K562 (cell line): ENCODE results near the gene SOCS3. TPM values are rescaled to one million over a fixed set of nuclear protein-coding genes. Genes with fewer than 3 reads are reported as not detected.

Experiments used
- ATAC-seq: fragments of 200-7000 bp; cut with Tn5 transposase; 3 replicates; pipeline ENCODE4 v1.9.1; 2020; ENCODE audit warnings: moderate library complexity
- BruUV-seq: library from RNA; stranded (reverse); fragments of 400-500 nt; replicated peaks from 2 replicates; lab custom pipeline; 2021; lab: Mats Ljungman, UMichigan
- CTCF ChIA-PET: fragments of 300-600 bp; formaldehyde crosslinking; extraction: SDS; loops from one replicate; lab custom pipeline; 2021; ENCODE audit warnings: low intra/inter-chr PET ratio; lab: Yijun Ruan, JAX
- POLR2A ChIA-PET: fragments of 300-600, 350-650 bp; sonication (Branson Sonifier 250); formaldehyde crosslinking; extraction: SDS; loops from one replicate; lab custom pipeline; 2021; ENCODE audit warnings: antibody characterized with exemption, inconsistent platforms; lab: Yijun Ruan, JAX
- DNase-seq, 4 experiments: peaks; one replicate each; pipeline versions ENCODE4 v3.0.0 to v3.0.0-alpha.2; 2011 to 2018; ENCODE audit warnings: low spot score in 3 of 4, mixed read lengths in 3 of 4; ENCODE audit errors: extremely low read depth in 1 of 4
- FAIRE-seq: peaks from 2 replicates; lab custom pipeline; 2011; peaks lifted over from hg19 to GRCh38; lab: Jason Lieb, UNC
- H2AFZ ChIP-seq: 2 replicates; pipeline ENCODE4 v1.6.0; 2011; ENCODE audit warnings: low read depth, low read length, control low read depth, inconsistent platforms
- H3K27ac ChIP-seq: fragments of 200-600 bp; 3 replicates; pipeline ENCODE4 v1.8.0; 2011; ENCODE audit warnings: low read depth, mild to moderate bottlenecking, control low read depth, inconsistent platforms, low read length, moderate library complexity, mixed read lengths; ENCODE audit errors: extremely low read depth
- H3K27me3 ChIP-seq, 2 experiments: fragments of 300-600 bp in 1 of 2; 2 replicates in 1 of 2; 3 replicates in 1 of 2; pipeline versions ENCODE4 v1.6.0 to v1.8.0; 2011; ENCODE audit warnings: inconsistent platforms in 2 of 2, low read length in 2 of 2, mild to moderate bottlenecking in 1 of 2, mixed read lengths in 1 of 2, moderate library complexity in 1 of 2; ENCODE audit not compliant: control insufficient read depth in 2 of 2, insufficient read depth in 2 of 2
- H3K36me3 ChIP-seq: fragments of 300-600 bp; 3 replicates; pipeline ENCODE4 v1.8.0; 2011; ENCODE audit warnings: mild to moderate bottlenecking, low read length, inconsistent platforms; ENCODE audit not compliant: control insufficient read depth, insufficient read depth
- H3K4me1 ChIP-seq, 2 experiments: fragments of 200-600 bp in 1 of 2; replicated peaks in 1 of 2; 2 replicates in 1 of 2; 3 replicates in 1 of 2; pipeline versions ENCODE4 v1.5.1 to v1.8.0; 2011; ENCODE audit warnings: inconsistent platforms in 2 of 2, low read length in 2 of 2, mild to moderate bottlenecking in 1 of 2, mixed read lengths in 1 of 2, moderate library complexity in 1 of 2; ENCODE audit not compliant: control insufficient read depth in 2 of 2, insufficient read depth in 2 of 2
- H3K4me2 ChIP-seq: 2 replicates; pipeline ENCODE4 v1.6.1; 2011; ENCODE audit warnings: low read length, control low read depth, inconsistent platforms, mixed read lengths; ENCODE audit not compliant: insufficient read depth
- H3K4me3 ChIP-seq: fragments of 200-600 bp; sonication (generic), shearing (Covaris generic); 2 replicates; pipeline ENCODE4 v1.5.1; 2016; ENCODE audit warnings: control low read depth, inconsistent platforms
- H3K79me2 ChIP-seq: fragments of 200-600 bp; 3 replicates; pipeline ENCODE4 v1.8.0; 2011; ENCODE audit warnings: low read length, inconsistent platforms; ENCODE audit not compliant: control insufficient read depth, insufficient read depth
- H3K9ac ChIP-seq, 2 experiments: 2 replicates each; pipeline versions ENCODE4 v1.6.0 to v1.6.1; 2011; ENCODE audit warnings: low read depth in 2 of 2, low read length in 2 of 2, control low read depth in 1 of 2, inconsistent platforms in 1 of 2, mild to moderate bottlenecking in 1 of 2, mixed read lengths in 1 of 2; ENCODE audit not compliant: insufficient read depth in 1 of 2
- H3K9me1 ChIP-seq: one replicate; pipeline ENCODE4 v1.6.0; 2011; ENCODE audit warnings: inconsistent platforms, mild to moderate bottlenecking, low read length, moderate library complexity; ENCODE audit not compliant: control insufficient read depth, insufficient read depth
- H3K9me3 ChIP-seq: replicated peaks from 2 replicates; pipeline ENCODE4 v1.5.1; 2011; ENCODE audit warnings: low read depth, low read length, inconsistent platforms; ENCODE audit not compliant: control insufficient read depth, insufficient read depth
- H4K20me1 ChIP-seq: replicated peaks from 2 replicates; pipeline ENCODE4 v1.6.1; 2011; ENCODE audit warnings: low read length, inconsistent platforms, mixed read lengths; ENCODE audit not compliant: control insufficient read depth, insufficient read depth
- KLF13 ChIP-seq: fragments of 450-650 bp; IDR thresholded peaks from 2 replicates; pipeline ENCODE4 v1.6.1; 2016; ENCODE audit warnings: missing genetic modification characterization, low read depth, mild to moderate bottlenecking, missing compliant biosample characterization, moderate library complexity, borderline replicate concordance
- MTA3 ChIP-seq: fragments of 450-650 bp; formaldehyde crosslinking; IDR thresholded peaks from 2 replicates; pipeline ENCODE4 v1.6.1; 2017; ENCODE audit warnings: mild to moderate bottlenecking, borderline replicate concordance
- PYGO2 ChIP-seq: fragments of 450-650 bp; IDR thresholded peaks from 2 replicates; pipeline ENCODE4 v1.6.1; 2016; ENCODE audit warnings: mild to moderate bottlenecking, missing genetic modification characterization, moderate library complexity, missing compliant biosample characterization
- RBFOX2 ChIP-seq: fragments of 200-400 bp; formaldehyde crosslinking; IDR thresholded peaks from 2 replicates; pipeline ENCODE4 v1.6.1; 2017; ENCODE audit warnings: low read depth, mild to moderate bottlenecking, low read length, moderate library complexity
- ZFX ChIP-seq: sonication (generic); formaldehyde crosslinking; IDR thresholded peaks from 2 replicates; pipeline ENCODE4 v1.8.0; 2022; ENCODE audit warnings: mild to moderate bottlenecking, missing genetic modification reagents, moderate library complexity
- ZNF316 ChIP-seq: fragments of 450-650 bp; IDR thresholded peaks from 2 replicates; pipeline ENCODE4 v1.6.1; 2016
- WGBS: fragments of 100-300 bp; shearing (Covaris generic); methylation state at CpG from one replicate; pipeline ENCODE4 v1.1.6; 2016; ENCODE audit warnings: low coverage, mixed read lengths; ENCODE audit not compliant: insufficient coverage; ENCODE audit errors: missing lambda C conversion rate; 5-methylcytosine and 5-hydroxymethylcytosine counted together
- in situ Hi-C: fragments of 300-500 bp; cut with MboI; formaldehyde crosslinking; loops from 4 replicates; pipeline ENCODE4 v1.15.0; 2018; ENCODE audit warnings: inconsistent platforms, mixed read lengths
- intact Hi-C: fragments of 100-400 bp; cut with micrococcal nuclease; formaldehyde crosslinking; loops from 2 replicates; pipeline ENCODE4 v1.14.2; 2022
- polyA plus RNA-seq, 8 experiments: library from polyadenylated mRNA; depleted of rRNA in 4 of 8; stranded (reverse) in 5 of 8; unstranded in 3 of 8; fragments of >200 nt; fragmentation: Nextera tagmentation in 2 of 8; fragmentation: Illumina TruSeq in 1 of 8; extraction: Ambion mirVana in 2 of 8; extraction: Trizol in 1 of 8; gene quantifications; 2 replicates each; pipeline versions ENCODE4 v1.2.1 to v1.2.3, GENCODE V29; 2011 to 2014; ENCODE audit warnings: inconsistent platforms in 1 of 8, missing spikeins in 1 of 8
- total RNA-seq, 7 experiments: library from RNA; depleted of rRNA in 6 of 7; stranded (reverse); fragments of >200 nt in 6 of 7; fragmentation: Illumina TruSeq in 2 of 7; extraction: Trizol in 2 of 7; gene quantifications; 2 replicates each; pipeline versions ENCODE4 v1.2.1 to v1.2.3, GENCODE V29; 2011 to 2021; ENCODE audit warnings: low replicate concordance in 1 of 7

The SOCS3 gene
- total and polyA plus RNA-seq, 9 of the 15 experiments (the other 6 are each of a cell fraction or from before 2014, with no cell fraction given): 0.56 to 38.9 (median 13.7) TPM

DNA sequence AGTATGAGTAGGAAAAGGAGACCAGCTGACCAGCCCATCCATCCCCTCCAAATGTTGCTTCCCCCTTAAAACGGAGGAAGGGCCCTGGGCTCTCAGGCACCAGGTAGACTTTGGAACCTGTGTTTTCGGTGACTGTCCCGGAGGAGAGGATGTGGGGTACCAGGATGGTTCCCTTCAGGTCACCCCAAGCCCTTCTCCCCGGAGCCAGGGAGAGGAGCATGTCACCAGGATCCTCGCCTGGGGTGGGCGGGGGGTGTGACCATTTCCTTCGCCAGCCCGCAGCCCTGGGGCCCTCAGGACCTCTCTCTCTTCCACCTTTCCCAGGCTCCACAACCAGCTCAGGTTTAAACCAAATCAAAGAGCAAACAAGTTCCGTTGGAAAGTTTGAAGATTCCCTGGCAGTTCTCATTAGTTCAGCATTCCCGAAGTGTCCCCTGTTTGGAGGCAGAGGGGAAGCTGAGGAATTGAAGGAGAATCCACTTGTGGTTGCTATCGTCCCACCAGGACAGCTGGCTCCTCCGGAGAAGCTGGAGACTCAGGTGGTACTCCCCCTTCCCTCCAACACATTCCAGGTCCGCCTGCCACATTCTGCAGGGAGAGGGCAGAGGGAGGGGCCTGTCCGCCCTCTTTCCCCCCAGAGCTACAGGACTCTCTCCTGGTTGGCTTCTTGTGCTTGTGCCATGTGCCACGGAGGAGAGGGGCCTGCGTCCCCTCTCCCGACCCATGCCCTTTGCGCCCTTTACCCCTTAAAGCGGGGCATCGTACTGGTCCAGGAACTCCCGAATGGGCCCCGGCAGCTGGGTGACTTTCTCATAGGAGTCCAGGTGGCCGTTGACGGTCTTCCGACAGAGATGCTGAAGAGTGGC lies 2.0 kb downstream of the SOCS3 start:
- peak; percentile 54 for FAIRE-seq
- WGBS: 66% methylated on average over 17 of the region's 25 CpGs
- H3K4me1 ChIP-seq: peaks cover 47 to 69% of the 10 kb centered on the region in 2 experiments
- H4K20me1 ChIP-seq: peaks cover 37% of the 10 kb centered on the region
- POLR2A ChIA-PET: interaction anchor here (0.6 to 1.3 kb wide), 4 partner anchors 10 to 43 kb away, joined by 3 to 4 read pairs (median 3); no protein-coding TSS in a partner anchor
- H3K79me2 ChIP-seq: peaks cover 41% of the 10 kb centered on the region
- no peak for ATAC-seq
- DNase-seq: no peak
- intact Hi-C loops (no loop called here), in situ Hi-C loops (no loop called here)
- peaks cover 33% of the 10 kb centered on the region for H3K36me3 ChIP-seq
- no TSS peak for BruUV-seq
- peak overlapping the region; percentile 88 for H3K4me2 ChIP-seq
- peak overlapping the region; percentile 90 for H3K4me3 ChIP-seq
- peak overlapping the region; percentile 86 to 99 for H3K9ac ChIP-seq
- H3K9me3 ChIP-seq: no peaks in the 10 kb centered on the region
- H2AFZ ChIP-seq: no peak overlapping the region
- peak overlapping the region; percentile 17; the same call in 1 of the 3 replicates for H3K27ac ChIP-seq
- CTCF ChIA-PET: no interaction called here
- H3K27me3 ChIP-seq: no peaks in the 10 kb centered on the region
- TF ChIP-seq PYGO2 (no peak), KLF13 (tag) (no peak), ZFX (CRISPR knock-in tag) (0 out of 2 replicates have a peak, but pooled peaks have one; percentile 11), RBFOX2 (peak; percentile 48), ZNF316 (no peak), MTA3 (0 out of 2 replicates have a peak, but pooled peaks have one; percentile 6)
- peaks cover 23% of the 10 kb centered on the region for H3K9me1 ChIP-seq
